ENCODE results near the gene TRMT44.

DNA sequence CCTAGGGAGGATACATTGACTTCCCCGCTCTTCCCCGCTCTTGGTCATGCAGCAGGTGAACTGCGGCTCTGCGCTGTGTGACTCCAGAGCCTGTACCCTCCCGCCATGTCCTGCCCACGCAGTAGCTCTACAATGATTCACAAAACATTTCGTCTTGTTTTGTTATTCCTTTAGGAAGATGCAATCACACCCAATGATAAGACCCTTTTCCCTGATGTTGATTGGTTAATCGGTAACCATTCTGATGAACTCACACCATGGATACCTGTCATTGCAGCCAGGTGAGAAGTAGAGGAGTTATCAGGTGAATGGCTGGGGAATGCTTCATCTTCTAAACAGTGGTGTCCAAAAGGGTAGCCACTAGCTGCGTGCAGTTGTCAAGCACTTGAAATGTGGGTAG is 23.2 kb downstream of the TRMT44 start:
- TF ChIP-seq, protein P1, sequence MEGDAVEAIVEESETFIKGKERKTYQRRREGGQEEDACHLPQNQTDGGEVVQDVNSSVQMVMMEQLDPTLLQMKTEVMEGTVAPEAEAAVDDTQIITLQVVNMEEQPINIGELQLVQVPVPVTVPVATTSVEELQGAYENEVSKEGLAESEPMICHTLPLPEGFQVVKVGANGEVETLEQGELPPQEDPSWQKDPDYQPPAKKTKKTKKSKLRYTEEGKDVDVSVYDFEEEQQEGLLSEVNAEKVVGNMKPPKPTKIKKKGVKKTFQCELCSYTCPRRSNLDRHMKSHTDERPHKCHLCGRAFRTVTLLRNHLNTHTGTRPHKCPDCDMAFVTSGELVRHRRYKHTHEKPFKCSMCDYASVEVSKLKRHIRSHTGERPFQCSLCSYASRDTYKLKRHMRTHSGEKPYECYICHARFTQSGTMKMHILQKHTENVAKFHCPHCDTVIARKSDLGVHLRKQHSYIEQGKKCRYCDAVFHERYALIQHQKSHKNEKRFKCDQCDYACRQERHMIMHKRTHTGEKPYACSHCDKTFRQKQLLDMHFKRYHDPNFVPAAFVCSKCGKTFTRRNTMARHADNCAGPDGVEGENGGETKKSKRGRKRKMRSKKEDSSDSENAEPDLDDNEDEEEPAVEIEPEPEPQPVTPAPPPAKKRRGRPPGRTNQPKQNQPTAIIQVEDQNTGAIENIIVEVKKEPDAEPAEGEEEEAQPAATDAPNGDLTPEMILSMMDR (IDR thresholded peaks at IDR 0.05) = no peak
- TF ChIP-seq POLR2A (IDR thresholded peaks at IDR 0.05) = no peak

Data from adrenal gland (tissue), 5 donors.